GM19193 (cell line): ENCODE measurements around the gene NCR3LG1.

Experiments used
- POLR2A ChIP-seq: IDR thresholded peaks from 4 replicates; pipeline ENCODE4 v1.6.1; 2011; ENCODE audit not compliant: insufficient read depth, insufficient read length; ENCODE audit errors: extremely low read depth

Gene NCR3LG1

GRCh38 chr11:17396598-17397310 is 45.2 kb downstream of the NCR3LG1 start:
- TF ChIP-seq POLR2A = no peak

GRCh38 chr11:17397311-17398002 is 45.9 kb downstream of the NCR3LG1 start:
- TF ChIP-seq POLR2A = no peak

GRCh38 chr11:17399236-17399635 is 47.6 kb downstream of the NCR3LG1 start:
- no peak for TF ChIP-seq POLR2A

GRCh38 chr11:17400048-17400775 is 48.6 kb downstream of the NCR3LG1 start:
- TF ChIP-seq POLR2A = no peak

- no peak for TF ChIP-seq POLR2A
Measured at GRCh38 chr11:17401316-17401715, 49.7 kb downstream of the NCR3LG1 start.

GRCh38 chr11:17401841-17402240 is 50.2 kb downstream of the NCR3LG1 start:
- TF ChIP-seq POLR2A = no peak

DNA sequence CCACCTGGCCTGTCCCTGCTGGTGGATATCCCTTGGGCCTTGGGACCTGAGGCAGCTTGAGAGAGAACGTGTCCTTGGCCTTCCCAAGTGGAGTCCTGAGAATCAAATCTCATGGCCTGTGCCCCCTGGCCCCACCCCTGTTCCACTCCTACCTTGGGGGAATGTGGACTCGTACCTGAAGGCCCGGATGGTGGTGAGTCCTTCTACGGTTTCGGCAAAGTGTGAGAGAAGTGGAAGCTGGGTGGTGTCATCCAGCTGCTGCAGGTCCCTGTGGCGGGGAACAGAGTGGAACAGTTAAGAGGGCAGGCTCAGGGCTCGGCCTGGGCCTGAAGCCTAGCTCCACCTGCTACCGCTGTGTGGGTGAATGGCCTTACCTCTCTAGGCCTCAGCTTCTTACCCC is 50.9 kb downstream of the NCR3LG1 start:
- TF ChIP-seq POLR2A = no peak

DNA sequence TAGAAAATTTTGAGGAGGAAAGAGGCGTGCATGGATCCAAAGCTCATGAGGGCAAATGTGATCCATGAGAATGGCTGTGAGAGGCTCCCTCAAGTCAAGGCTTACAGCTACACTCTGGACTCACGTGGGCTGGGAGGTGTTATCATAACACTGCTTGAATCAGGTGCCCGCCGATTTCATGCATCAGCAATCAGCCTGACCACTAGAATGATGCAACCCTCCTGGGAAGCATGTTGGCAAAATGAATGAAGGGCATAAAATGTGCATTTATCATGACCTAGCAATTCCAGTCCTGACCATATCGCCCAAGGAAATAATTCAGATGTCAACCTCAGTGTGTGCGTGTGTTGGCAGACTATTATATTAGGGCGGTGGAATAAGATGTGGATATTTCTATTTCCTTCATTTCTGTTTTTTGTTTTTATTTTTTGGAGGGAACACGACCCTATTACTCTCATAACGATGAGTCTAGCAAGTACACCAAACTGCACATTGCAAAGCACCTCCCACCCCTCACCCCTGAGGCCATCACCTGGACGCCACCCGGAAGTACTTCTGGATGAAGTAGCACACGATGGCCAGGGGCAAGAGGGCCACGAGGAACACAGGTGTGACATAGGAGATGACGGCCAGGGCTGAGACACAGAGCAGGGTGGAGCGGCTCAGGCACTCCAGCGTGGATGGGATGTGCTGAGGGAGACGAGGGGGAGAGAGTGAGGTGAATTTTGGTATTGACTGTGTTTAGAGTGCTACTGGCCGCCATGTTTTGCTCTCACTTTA is 52.6 kb downstream of the NCR3LG1 start:
- no peak for TF ChIP-seq POLR2A

DNA sequence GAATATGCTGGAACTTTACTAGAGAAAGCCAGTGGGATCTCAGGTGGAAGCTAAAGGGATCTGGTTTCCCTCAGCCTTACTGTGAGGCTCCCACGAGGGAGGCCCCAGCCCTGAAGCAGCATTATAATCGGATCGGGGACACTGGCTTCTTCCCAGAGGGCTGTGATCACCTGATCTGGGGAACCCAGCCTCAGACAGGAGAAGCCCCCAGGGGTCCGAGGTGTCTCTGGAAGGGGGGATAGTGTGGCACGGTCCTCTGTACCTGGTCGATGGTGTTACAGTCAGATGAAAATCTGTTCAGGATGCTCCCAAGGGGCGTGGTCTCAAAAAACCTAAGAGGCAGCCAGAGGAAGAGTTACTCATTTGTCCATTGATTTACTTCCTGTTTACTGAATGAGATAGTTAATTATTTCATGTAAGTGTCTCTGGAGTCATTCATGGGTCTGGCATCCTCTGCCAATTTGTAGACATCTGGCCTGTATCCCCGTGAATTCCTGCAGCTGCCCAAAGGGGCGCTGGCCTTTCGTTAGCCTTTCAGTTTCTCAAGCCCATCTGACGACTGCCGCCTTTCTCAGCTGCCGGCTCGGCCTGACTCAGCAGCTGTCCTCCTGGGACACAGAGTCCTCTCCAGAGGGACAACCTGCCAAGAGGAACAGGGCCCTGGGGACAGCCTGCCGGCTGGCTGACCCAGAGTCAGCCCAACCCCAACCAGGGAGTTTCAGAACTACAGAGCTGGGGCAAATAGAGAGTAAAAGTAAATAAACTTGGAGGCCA is 53.8 kb downstream of the NCR3LG1 start:
- TF ChIP-seq POLR2A = no peak

DNA sequence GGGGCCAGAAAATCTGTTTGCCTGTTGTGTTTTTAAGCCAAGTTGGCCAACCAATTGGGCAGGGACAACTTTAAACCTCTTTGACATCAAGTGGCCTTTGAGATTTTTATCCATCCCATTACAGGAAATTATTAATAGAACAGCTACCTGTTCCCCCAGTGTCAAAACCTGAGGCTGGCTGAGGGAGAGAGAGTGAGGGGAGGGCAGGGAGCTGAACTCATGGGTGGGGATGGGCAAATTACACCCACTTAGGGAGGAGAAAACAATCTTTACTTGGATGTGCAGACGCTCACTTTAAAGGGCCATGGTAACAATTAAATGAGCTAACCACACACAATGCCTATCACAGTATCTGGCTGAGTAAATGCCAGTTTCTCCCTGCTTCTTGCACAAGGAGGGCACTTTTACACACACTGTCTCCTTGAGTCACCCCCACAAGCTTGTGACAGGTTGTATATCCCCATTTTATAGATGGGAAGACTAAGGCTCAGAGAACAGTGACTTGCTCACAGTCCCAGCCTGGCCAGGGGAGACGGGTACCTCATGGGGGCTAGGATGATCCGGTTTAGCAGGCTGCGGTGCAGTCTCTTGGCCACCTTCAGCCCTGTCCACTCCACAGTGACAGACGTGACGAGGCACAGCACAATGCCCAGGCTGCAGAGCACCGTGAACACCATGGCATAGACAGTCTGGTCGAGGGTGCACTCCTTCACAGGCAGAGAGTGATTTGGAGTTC is 54.6 kb downstream of the NCR3LG1 start:
- TF ChIP-seq POLR2A = no peak

GRCh38 chr11:17406818-17407149 is 55.2 kb downstream of the NCR3LG1 start:
- TF ChIP-seq POLR2A = no peak

GRCh38 chr11:17407575-17407974 is 56.0 kb downstream of the NCR3LG1 start:
- TF ChIP-seq POLR2A = no peak

DNA sequence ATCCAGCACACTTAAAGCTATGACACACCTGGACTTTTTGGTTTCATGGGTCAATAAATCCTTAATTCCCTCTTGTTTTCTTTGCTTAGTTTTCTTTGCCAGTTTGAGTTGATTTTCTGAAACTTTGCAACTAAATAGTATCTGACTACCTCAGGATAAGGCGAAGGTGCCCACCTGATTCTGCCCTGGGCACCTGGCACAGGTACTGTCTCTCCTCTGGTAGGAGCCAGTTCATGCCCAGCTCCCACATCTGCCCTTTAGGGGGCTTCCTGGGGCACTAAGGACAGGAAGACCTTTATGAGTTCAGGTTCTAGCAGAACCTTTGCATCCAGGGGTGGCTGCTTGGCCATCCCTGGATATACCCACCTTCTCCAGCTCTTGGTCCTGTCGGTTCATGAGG is 56.4 kb downstream of the NCR3LG1 start:
- TF ChIP-seq POLR2A = no peak

DNA sequence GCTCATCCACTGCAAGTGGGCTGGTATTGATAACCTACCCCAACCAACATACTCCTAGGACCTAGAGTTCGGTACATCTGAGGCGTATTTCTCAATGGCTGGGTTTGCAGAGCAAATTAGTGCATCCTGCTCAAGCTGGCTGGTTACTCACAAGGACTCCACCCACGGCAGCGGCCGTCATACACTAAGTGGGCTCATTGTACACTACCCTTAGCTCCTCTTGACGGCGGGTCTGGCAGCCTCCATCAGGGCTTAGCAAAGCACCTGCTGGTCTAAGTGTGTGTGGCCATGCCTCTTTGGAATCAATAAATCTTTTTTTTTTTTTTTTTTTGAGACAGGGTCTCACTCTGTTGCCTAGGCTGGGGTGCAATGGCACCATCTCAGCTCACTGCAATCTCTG is 57.0 kb downstream of the NCR3LG1 start:
- TF ChIP-seq POLR2A = no peak
